Tongue (tissue), 2 donors: Measurements from ENCODE around the gene ABHD4. TPM values are rescaled to one million over a fixed set of nuclear protein-coding genes. Genes with fewer than 3 reads are reported as not detected.
"Not testable (repeated sequence)": the region's sequence is repeated elsewhere in the genome, so short reads cannot be mapped to it uniquely, and the experiment has no call there.

ENCODE experiments used
- DNase-seq: peaks from one replicate; pipeline ENCODE4 v3.0.0-alpha.2; 2015
- total RNA-seq: library from RNA; depleted of rRNA; stranded (reverse); fragments of >200 nt; gene quantifications from one replicate; pipeline ENCODE4 v1.2.3, GENCODE V29; 2014

ABHD4 gene, protein sequence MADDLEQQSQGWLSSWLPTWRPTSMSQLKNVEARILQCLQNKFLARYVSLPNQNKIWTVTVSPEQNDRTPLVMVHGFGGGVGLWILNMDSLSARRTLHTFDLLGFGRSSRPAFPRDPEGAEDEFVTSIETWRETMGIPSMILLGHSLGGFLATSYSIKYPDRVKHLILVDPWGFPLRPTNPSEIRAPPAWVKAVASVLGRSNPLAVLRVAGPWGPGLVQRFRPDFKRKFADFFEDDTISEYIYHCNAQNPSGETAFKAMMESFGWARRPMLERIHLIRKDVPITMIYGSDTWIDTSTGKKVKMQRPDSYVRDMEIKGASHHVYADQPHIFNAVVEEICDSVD
- total RNA-seq, result 8.4 TPM

DNA sequence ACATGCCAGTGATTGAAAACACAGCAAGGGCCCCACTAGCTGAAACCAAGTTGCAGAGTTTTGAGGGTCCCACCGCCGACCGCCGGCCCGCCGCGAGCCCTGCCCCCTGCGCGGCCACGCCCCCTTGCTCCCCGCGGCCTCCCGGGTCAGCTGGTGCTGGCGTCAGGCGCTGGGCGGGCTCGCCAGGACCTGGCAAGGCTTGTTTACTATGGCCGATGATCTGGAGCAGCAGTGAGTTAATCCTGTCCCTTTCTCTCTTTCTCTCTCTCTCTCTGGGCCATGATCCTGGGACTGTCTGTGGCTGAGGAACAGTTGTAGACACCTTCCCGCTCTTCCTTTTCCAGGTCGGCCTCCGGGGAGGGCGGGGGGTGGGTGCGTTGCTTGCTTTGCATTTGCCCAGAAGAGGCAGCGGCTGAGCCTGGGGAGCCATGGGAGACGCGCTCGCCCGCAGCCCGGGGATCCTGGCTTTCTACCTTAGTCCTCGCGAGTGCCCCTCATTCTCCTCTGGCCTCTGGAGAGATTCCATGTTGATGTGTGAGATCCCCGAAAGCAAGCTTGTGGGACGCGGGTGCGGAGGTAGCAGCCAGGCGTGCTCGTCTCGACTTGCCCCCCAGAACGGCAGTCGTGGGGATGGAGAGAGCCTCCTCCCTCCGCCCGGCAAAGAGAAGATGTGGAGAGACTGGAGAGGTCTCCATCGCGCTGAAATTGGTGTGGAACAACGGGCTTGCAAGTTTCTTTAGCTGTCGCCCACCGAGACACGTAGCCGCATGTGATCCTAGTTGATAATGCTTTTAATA lies at the start of gene ABHD4:
TSS of gene ABHD4 (plus strand) at position 202 of the 797 bp plus-strand sequence. CDS start at position 209, 7 bp downstream.
- peak; percentile 87 for DNase-seq

- no peak for DNase-seq
These were observed 48.7 kb upstream of the ABHD4 start for GRCh38 chr14:22549324-22549962.

DNA sequence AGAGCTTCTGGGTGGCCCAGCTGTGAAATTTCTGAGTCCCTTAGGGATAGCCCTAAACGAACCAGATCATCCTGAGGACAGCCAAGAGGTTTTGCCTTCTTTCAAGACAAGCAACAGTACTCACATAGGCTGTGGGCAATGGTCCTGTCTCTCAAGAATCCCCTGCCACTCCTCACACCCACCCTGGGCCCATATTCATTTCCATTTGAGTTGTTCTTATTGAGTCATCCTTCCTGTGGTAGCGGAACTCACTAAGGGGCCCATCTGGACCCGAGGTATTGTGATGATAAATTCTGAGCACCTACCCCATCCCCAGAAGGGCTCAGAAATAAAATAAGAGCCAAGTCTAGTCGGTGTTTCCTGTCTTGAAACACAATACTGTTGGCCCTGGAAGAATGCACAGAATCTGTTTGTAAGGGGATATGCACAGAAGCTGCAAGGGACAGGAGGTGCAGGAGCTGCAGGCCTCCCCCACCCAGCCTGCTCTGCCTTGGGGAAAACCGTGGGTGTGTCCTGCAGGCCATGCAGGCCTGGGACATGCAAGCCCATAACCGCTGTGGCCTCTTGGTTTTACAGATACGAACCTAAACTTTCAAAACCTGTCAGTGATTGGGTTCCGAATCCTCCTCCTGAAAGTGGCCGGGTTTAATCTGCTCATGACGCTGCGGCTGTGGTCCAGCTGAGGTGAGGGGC lies 48.0 kb upstream of the ABHD4 start:
- peak; percentile 39 for DNase-seq

DNA sequence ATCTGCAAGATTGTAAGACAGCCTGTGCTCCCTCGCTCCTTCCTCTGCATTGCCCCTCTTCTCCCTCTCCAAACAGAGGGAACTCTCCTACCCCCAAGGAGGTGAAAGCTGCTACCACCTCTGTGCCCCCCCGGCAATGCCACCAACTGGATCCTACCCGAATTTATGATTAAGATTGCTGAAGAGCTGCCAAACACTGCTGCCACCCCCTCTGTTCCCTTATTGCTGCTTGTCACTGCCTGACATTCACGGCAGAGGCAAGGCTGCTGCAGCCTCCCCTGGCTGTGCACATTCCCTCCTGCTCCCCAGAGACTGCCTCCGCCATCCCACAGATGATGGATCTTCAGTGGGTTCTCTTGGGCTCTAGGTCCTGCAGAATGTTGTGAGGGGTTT lies 46.5 kb upstream of the ABHD4 start:
- no peak for DNase-seq

- DNase-seq, result no peak
These were observed 45.9 kb upstream of the ABHD4 start for GRCh38 chr14:22552001-22552826.

- DNase-seq, result no peak
These were observed 45.3 kb upstream of the ABHD4 start for GRCh38 chr14:22552827-22553076.

- no peak for DNase-seq
These were observed 44.7 kb upstream of the ABHD4 start for GRCh38 chr14:22553445-22553844.

GRCh38 chr14:22553861-22554497 lies 44.1 kb upstream of the ABHD4 start:
- not testable (repeated sequence) for DNase-seq

DNA sequence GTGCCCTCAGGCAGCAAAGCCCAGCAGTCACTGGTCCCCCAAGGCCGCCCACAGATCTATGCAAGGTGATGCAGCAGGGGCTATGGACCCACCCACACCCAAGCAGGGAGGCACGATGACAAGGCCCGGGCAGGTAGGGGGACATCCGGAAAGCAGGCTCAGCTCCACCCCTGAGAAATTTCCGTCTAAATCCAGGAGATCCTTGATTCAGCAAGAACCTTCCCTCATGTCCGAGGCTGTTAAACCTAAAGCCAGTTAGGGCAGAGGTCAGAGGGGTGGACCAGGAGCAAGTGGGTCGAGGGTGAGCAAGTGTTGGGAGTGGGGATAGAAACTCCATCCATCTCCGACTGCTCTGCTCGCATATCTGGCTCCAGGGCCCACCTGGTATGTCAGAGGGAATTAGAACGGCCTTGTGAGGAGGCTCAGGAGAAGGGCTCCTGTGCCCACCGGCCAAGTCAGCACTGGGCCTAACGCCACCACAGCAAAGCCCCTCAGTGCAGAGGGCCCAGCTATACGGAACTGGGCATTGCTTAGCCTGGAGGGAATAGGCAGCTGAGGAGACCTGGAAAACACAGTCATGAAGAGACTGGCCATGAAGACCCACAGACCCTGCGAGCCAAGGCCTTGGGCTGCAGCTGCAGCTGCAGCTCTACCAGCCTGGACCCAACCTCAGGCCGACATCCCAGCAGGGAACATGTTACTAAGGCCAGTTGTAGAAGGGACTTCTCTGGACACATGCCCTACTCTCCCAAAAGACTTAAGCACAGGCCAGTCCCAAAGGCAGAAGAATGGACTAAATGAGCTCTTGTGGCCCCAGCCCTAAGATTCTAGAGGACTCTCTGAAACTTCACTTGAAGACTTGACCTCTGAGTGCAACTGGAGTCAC lies 43.4 kb upstream of the ABHD4 start:
- DNase-seq, result no peak

DNA sequence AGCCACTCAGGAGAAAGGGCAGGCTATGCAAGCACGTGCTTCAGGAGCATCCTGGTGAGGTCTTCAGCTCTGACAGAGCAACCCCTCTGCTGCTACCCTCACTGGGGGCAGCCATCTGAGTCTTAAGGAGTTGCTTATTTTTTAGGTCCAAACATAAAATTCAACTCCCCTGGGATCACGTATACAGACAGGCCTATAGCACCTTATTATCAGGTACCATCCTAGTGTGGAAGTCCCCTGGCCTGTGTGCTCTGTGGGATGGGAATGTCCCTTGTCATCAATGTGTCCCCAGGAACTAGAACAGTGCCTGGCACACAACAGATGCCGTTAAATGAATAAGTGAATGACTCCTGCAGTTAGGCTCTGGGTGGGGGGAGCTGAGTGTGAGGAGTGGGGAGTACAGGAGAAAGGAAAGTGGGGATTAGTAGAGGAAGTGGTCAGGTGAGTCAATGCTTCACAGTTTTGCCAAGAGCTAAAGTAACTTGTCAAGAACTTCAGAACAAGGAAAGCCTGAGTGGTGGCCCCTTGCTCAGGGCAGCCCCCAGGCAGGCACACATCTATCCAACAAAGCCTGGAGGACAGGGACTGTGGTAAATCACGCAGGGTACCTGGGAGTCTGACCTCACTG lies 42.6 kb upstream of the ABHD4 start:
- DNase-seq, result no peak

- DNase-seq, result no peak
These were observed 41.8 kb upstream of the ABHD4 start for GRCh38 chr14:22556021-22556989.

DNA sequence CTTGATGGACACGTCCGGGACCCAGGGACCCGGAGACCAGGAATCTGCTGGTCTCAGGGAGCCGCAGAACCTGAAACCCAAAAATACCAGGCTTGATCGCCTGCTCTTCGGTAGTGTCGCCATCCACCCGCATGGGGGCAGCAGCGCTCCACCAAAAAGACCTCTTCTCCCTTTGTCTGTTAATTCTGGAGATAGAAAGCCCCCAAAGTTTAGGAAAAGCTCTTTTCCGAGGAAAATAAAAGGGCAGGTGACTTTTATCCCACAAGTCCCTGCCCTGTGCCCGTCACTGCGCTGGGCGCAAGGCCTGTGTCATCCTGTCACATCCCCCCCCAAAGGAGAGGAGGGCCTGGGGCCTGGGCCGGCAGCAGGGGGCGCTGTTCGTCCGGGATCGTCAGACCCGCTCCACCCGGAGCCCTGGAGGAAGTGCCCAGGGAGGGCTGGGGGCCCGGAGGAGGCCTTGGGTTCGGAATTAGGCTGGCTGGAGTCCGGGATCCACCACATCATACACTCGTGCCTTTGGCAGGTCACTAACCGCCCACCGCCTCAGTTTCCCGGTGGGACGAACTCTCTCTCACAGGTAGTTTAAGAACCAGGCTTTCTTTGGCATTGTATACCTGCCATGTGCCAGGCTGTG lies 41.0 kb upstream of the ABHD4 start:
- peak; percentile 90 for DNase-seq

- DNase-seq, result no peak
These were observed 40.3 kb upstream of the ABHD4 start for GRCh38 chr14:22557846-22558220.

DNA sequence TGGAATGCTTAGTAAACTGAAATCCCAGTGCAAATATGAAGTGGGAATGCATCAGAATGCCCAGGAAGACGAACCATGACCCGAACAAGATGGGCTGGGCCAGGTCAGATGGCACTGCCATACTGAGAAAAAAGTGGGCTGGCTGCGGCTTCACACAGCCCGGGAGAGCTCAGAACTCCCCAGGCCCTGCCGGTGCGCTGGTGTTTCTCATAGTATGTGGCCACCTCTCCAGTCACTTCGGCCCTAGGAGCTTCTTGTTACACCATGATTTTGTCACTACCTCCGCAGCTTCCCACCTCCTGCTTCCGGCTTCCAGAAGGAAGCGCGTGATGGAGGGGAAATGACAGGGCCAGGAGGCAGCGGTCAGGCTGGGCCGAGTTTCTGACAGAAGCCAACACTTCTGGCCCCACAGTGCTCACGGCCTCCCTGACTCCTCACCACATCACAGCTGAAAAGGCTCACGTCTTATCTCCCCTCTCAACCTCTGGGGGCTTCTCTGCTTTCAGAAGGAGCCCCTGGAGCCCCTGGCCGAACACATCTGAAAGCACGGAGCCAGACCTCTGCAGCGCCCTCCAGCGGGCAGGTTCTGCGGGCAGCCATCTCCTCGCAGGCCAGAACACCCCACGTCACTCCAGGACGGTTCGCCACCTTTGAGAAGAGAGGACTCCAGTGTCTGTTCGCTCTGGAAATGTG lies 39.7 kb upstream of the ABHD4 start:
- no peak for DNase-seq

- DNase-seq, result no peak
These were observed 39.1 kb upstream of the ABHD4 start for GRCh38 chr14:22559041-22559440.

GRCh38 chr14:22560662-22561365 lies 37.3 kb upstream of the ABHD4 start:
- DNase-seq, result no peak

- DNase-seq, result no peak
These were observed 36.8 kb upstream of the ABHD4 start for GRCh38 chr14:22561366-22561660.
